Hepatocyte (in vitro differentiated cells): ENCODE measurements around the gene CCNDBP1.

ENCODE experiments used
- EZH2 ChIP-seq: fragments of 200-600 bp; sonication (generic); IDR thresholded peaks from 2 replicates; pipeline ENCODE4 v1.6.1; 2016; ENCODE audit warnings: antibody characterized with exemption, mild to moderate bottlenecking, borderline replicate concordance
- EZH2phosphoT487 ChIP-seq: fragments of 200-600 bp; sonication (generic); IDR thresholded peaks from one replicate; pipeline ENCODE4 v1.6.1; 2018; ENCODE audit warnings: antibody characterized with exemption, mild to moderate bottlenecking, low read depth, moderate library complexity; ENCODE audit not compliant: unreplicated experiment, severe bottlenecking
- TF ChIP-seq, protein P1 (sequence below): fragments of 200-600 bp; sonication (generic); IDR thresholded peaks from 2 replicates; pipeline ENCODE4 v1.5.1; 2016; ENCODE audit warnings: antibody characterized with exemption, mild to moderate bottlenecking; ENCODE audit not compliant: poor library complexity

DNA sequence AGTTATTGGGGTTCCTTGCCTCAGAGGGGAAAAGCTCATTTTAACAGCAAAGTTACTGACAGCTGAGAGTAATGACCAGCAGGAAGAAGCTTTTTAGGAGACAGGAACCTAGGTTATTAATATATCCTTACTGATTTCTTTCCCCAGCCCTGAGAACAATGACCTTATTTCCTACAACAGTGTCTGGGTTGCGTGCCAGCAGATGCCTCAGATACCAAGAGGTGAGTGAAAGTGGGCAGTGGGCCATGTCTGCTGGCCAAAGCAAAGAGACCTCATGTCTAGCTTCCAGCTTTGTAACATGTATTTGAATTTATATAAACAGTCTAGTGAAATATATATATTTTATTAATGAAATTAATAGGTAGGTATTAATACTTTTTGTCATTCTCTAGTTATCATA is 5.0 kb downstream of the CCNDBP1 start:
- TF ChIP-seq, protein P1, sequence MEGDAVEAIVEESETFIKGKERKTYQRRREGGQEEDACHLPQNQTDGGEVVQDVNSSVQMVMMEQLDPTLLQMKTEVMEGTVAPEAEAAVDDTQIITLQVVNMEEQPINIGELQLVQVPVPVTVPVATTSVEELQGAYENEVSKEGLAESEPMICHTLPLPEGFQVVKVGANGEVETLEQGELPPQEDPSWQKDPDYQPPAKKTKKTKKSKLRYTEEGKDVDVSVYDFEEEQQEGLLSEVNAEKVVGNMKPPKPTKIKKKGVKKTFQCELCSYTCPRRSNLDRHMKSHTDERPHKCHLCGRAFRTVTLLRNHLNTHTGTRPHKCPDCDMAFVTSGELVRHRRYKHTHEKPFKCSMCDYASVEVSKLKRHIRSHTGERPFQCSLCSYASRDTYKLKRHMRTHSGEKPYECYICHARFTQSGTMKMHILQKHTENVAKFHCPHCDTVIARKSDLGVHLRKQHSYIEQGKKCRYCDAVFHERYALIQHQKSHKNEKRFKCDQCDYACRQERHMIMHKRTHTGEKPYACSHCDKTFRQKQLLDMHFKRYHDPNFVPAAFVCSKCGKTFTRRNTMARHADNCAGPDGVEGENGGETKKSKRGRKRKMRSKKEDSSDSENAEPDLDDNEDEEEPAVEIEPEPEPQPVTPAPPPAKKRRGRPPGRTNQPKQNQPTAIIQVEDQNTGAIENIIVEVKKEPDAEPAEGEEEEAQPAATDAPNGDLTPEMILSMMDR: no peak
- TF ChIP-seq EZH2 (no peak), EZH2phosphoT487 (no peak)
